Skin of body (tissue), 2 donors: Measurements from ENCODE around the gene SGCA. TPM values are rescaled to one million over a fixed set of nuclear protein-coding genes. Genes with fewer than 3 reads are reported as not detected.

Experiments used
- DNase-seq: peaks from one replicate; lab custom pipeline; 2025; lab: John Stamatoyannopoulos, UW
- total RNA-seq: library from RNA; depleted of rRNA; stranded (reverse); fragments of >200 nt; gene quantifications from one replicate; pipeline ENCODE4 v1.2.3, GENCODE V29; 2014

Gene SGCA
- total RNA-seq, 1 donor from 2014 or later, result 14.6 TPM

DNA sequence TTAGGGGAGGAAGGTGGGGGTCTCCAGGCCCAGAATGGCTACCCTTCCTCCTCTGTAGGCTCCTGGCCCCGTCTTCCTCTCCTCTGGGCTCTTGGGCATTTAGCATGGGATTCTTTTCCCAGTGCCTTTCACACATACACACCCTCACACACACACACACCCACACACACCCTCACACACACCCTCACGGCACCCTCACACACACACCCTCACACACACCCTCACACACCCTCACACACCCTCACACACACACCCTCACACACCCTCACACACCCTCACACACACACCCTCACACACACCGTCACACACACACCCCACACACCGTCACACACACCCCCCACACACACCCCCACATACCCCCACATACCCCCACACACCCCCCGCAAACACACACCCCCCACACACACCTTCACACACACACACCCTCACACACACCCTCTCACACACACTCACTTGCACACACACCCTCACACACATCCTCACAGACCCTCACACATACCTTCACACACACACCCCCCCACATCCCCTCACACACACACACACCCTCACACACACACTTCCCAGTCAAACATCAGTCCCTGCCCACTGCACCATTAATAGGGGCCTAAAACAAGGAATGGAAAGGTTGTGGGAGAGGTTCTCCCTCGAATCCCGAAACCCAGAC is 845 bp downstream of the SGCA start:
- no peak for DNase-seq

GRCh38 chr17:50167371-50167770 is 1.6 kb downstream of the SGCA start:
- DNase-seq, result no peak

- DNase-seq, result no peak
Observed at GRCh38 chr17:50168319-50168718, 2.5 kb downstream of the SGCA start.

GRCh38 chr17:50169121-50169764 is 3.4 kb downstream of the SGCA start:
- DNase-seq, result peak; percentile 60

DNA sequence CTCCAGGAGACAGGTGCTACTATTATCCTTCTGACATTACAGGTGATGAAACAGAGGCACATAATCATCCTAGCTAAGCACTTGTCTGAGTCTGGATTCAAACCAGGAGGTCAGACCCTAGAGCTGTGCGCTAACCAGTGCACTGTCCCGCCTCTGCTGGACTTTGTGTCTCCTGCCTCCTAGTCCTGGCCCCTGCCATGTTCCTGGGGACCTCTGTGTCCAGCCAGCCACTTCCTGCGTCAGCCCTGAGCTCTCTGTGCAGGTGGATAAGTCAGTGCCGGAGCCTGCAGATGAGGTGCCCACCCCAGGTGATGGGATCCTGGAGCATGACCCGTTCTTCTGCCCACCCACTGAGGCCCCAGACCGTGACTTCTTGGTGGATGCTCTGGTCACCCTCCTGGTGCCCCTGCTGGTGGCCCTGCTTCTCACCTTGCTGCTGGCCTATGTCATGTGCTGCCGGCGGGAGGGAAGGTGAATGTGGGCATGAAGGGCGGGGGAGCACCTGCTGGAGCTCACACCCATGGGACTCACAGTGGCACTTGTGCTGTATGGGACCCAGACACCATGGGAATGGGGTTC is 4.2 kb downstream of the SGCA start:
- DNase-seq, result no peak

DNA sequence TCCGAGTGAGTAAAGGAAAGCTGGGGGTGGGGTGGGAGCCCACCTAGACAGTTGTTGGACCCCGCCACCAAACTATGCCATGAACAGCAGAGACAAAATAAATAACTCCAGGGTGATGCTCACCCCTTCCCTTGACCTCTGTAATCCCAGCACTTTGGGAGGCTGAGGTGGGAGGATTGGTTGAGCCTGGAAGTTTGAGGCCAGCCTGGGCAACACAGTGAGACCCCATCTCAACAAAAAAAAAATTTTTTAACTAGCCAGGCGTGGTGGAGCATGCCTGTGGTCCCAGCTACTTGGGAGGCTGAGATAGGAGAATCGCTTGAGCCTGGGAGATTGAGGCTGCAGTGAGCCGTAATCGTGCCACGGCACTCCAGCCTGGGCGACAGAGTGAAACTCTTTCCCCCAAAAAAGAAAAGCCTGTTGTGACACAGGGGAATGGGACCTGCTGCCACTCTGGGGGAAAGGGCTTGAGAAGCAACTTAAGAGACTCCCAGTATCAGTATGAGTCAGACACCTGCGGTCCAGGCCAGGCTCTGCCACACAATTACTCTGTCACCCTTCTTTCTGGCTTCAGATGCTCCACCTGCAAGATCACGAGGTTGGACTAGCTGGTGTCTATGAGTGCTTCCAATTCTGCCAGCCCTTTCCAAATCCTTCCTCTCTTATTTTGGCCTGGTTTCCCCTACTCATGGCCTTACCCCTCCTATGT is 5.0 kb downstream of the SGCA start:
- DNase-seq, result no peak

DNA sequence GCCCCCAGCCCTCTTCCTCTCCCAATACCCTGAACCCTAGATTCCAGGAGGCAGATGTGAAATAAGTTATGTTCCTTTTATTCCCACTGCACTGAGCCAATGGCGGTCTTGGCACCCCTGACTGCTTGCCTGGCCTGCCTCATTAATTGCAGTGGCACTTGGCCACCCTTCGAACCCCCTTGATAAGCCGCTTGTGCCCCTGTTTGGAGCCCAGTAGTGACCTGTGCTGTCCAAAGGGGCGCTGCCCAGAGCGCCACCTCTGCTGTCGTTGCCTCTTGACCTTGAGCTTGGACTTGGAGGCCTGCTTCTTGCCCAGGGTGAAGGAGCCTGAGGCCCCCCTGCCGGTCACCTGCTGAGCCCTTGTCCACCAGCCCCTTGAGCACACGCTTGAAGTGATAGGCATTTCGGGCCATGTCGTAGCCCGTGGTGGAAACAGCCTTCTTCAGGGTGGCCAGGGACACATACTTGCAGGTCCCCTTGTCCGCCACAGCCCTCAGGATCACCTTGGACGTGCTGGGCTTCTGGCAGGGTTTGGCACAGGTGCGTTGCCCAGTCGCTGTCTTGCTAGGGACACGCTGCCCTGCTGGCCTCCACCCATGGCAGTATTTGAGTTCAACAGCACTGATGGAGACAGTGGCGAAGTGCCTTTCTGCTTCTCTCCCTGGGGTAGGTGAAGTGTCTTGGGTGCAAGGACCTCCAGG is 5.7 kb downstream of the SGCA start:
- DNase-seq, result no peak

DNA sequence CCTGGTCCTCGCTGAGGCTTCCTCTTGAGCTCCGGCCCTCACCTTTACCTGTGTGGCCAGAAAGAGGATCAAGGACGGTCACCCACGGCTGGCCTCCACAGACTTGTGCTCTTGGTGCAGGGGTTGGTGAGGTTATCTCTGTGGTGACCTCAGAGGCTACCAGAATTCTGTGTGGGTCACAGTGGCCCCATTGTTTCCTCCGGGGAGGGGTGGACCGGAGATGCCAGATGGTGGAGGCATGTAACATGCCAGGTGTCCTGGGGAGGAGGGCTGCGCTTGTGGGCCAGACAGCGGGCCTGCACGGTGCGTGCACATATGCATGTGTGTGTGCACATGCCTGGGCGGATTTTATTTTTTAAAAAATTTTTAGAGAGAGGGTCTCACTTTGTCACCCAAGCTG is 6.3 kb downstream of the SGCA start:
- no peak for DNase-seq

- DNase-seq, result peak; percentile 39
Observed at GRCh38 chr17:50172936-50173334, 7.1 kb downstream of the SGCA start.

- DNase-seq, result peak; percentile 76
Observed at GRCh38 chr17:50173335-50173941, 7.6 kb downstream of the SGCA start.

DNA sequence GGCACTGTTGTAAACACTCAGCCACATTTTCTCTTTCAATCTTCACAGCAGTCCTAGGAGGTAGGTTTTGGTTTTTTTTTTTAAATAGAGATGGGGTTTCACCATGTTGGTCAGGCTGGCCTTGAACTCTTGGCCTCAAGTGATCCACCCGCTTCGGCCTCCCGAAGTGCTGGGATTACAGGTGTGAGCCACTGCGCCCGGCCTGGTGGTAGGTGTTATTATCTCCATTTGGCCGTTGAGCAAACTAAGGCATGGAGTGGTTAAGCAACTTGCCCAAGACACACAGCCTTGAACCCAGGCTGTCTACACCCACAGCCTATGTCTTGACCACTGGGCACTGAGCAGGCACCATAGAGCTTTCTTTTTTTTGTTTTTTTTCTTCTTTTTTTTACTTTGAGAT is 8.6 kb downstream of the SGCA start:
- DNase-seq, result no peak

GRCh38 chr17:50175035-50175807 is 9.4 kb downstream of the SGCA start:
- no peak for DNase-seq

- no peak for DNase-seq
Observed at GRCh38 chr17:50176559-50177357, 11.0 kb downstream of the SGCA start.

DNA sequence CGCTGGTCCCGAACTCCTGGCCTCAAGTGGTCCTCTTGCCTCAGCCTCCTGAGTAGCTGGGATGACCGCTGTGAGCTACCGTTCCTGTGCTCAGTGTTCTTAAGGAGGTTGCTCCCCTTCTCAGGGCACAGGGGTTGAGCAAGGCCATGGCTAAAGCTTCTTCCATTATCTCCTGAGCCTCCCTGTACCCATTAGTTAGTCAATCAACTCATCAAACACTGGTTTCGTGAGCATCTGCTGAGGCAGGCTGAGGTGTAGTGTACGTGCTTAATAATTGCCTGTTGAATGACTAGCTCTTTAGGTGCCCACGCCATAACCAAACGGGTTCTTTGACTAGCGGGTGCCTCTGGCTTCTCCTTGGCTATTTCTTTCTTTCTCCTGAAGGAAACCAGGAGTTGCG is 11.7 kb downstream of the SGCA start:
- no peak for DNase-seq

- peak; percentile 29 for DNase-seq
Observed at GRCh38 chr17:50177983-50178834, 12.4 kb downstream of the SGCA start.

GRCh38 chr17:50180111-50180510 is 14.3 kb downstream of the SGCA start:
- no peak for DNase-seq

DNA sequence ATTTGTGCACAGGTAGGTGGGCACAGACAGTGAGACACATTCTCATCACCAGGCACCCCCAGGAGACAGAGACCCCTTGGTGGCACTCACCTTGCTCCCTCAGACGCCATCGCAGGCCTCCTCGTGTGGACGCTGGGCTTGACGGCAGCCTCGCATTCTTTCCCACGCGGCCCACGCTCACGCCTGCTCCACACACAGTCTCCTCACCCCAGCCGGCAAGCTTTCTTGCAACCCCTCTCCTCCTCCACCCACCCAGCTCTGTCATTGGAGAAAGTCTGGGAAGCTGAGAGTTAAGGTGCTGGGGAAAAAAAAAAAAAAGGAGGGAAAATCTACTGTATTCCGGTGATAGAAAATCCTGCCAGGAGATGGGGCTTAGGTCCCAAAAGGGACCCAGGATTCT is 14.8 kb downstream of the SGCA start:
- DNase-seq, result no peak

GRCh38 chr17:50181144-50181543 is 15.3 kb downstream of the SGCA start:
- DNase-seq, result no peak
